Stimulated activated memory B cell treated with anti-CD40 and anti-IgM and Interleukin-4, amounts not matched to agents 10 μg/mL and 1 μg/mL and 100 μg/mL, for 72 hours (primary cell): ENCODE results near the gene ATP13A3.

Experiments
- ATAC-seq: fragments of 150-1000 bp; cut with Tn5 transposase; 2 replicates; pipeline ENCODE4 v1.10.0; 2021
- H3K27ac Mint-ChIP-seq: one replicate; pipeline ENCODE4 v1.8.0; 2022; ENCODE audit warnings: mild to moderate bottlenecking, mixed read lengths
- H3K27me3 Mint-ChIP-seq: one replicate; pipeline ENCODE4 v1.8.0; 2022; ENCODE audit warnings: mixed read lengths
- H3K36me3 Mint-ChIP-seq: one replicate; pipeline ENCODE4 v1.8.0; 2022; ENCODE audit warnings: mixed read lengths
- H3K4me1 Mint-ChIP-seq: one replicate; pipeline ENCODE4 v1.8.0; 2022; ENCODE audit warnings: mixed read lengths
- H3K4me3 Mint-ChIP-seq: one replicate; pipeline ENCODE4 v1.8.0; 2022; ENCODE audit warnings: mild to moderate bottlenecking, moderate library complexity, mixed read lengths
- H3K9me3 Mint-ChIP-seq: one replicate; pipeline ENCODE4 v1.8.0; 2022; ENCODE audit warnings: mixed read lengths

The ATP13A3 gene

DNA sequence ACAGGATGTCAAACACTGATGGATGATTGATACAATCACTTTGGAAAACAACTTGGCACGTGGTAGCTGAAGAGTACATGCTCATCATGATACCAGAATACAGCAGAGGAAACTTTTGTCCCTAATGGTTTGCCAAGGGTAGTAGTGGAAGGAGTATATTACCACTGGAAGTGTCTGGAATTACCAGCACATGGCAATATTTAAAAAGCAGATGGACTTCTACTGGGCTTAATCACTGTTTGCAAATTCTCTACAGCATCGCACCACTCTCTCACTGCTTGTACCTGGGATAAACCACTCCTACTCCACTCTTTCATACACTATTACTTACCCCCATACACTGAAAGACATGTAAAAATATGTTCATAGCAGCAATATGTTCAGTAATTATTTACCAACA, 68.1 kb downstream of the ATP13A3 start:
- Mint-ChIP-seq H3K4me3 (no peak overlapping the region), H3K27ac (no peak overlapping the region), H3K4me1 (no peaks in the 10 kb centered on the region), H3K9me3 (no peaks in the 10 kb centered on the region), H3K27me3 (no peaks in the 10 kb centered on the region), H3K36me3 (peaks cover 52% of the 10 kb centered on the region)
- ATAC-seq, result no peak

DNA sequence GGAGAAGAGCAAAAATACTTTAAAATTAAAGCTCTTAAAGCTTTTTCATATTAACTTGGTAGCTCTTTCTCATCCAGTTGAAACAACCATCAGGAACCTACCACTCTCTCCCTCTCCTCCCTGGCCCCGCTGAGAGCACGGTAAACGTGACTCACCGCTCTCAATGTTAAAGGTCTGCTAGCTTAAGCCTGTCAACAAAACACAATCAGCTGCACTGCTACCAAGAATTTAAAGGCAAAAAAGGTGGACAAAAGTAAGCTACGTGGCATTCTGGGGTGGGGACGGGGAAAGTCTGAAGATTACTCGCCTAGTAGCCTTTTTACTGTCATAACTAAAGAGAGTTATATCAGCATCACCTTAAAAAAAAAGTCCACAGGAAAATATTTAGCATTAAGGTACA, 79.4 kb downstream of the ATP13A3 start:
- Mint-ChIP-seq H3K4me1 (no peaks in the 10 kb centered on the region), H3K9me3 (no peaks in the 10 kb centered on the region), H3K27ac (no peak overlapping the region), H3K36me3 (peaks cover 29% of the 10 kb centered on the region), H3K27me3 (no peaks in the 10 kb centered on the region), H3K4me3 (no peak overlapping the region)
- ATAC-seq, result no peak

DNA sequence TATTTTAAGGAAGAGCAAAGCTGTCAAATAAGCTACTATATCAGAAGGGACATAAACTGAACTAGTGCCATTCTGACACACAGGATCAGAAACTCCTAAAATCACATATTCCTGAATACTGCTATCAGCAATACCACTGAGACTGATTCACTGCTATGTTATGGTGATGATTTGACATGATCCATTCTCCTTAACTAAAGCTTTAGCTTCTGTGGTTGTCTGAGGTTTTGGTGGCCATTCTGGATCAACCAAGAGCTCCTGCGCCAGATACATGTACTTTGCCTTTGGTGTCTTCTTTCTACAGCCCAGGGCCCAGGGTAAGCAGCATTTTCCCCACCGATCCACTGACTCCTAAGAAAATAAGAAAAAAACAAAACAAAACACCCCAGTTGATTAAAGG, 81.0 kb downstream of the ATP13A3 start:
- H3K36me3 Mint-ChIP-seq, result peaks cover 23% of the 10 kb centered on the region
- no peaks in the 10 kb centered on the region for H3K9me3 Mint-ChIP-seq
- no peaks in the 10 kb centered on the region for H3K27me3 Mint-ChIP-seq
- H3K4me3 Mint-ChIP-seq, result no peak overlapping the region
- no peak for ATAC-seq
- H3K4me1 Mint-ChIP-seq, result no peaks in the 10 kb centered on the region
- H3K27ac Mint-ChIP-seq, result no peak overlapping the region

DNA sequence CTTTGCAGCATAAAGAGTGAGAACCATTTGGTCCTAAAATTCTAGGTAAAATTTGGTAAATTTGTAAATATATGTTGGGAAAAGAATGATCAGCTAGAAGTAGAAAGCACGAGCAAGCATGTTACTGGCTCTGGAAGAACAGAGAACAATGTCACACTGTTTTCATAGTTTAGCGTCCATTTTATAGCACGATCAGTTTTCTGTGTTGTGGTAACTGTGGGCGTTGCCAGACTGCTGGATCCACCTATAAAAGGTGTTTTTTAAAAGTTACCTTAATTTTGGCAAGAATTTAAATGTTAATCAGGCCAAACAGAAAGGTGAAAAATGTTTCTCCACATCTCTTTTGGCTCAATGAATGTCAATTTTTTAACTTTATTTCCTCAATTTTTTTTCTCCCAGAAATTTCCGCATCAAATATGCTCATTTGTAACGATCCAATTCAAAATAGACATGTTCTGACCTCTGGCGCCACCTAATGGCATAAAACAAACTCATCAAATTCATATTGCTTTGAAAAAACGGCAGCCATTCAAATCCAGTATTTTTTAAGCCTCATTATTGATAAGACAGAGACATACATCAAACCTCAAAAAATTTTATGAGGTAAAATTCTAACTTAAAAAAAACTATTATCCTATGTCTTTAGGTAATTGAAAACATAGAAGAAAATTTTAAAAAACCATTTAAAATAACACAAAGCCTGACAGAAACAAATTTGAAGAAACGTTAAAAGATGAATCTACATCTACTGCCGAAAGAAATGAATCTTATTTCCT, 82.2 kb downstream of the ATP13A3 start:
- H3K27ac Mint-ChIP-seq, result no peak overlapping the region
- H3K9me3 Mint-ChIP-seq, result peaks cover 2% of the 10 kb centered on the region
- H3K27me3 Mint-ChIP-seq, result peaks cover 9% of the 10 kb centered on the region
- no peak for ATAC-seq
- peaks cover 23% of the 10 kb centered on the region for H3K36me3 Mint-ChIP-seq
- H3K4me3 Mint-ChIP-seq, result no peak overlapping the region
- peaks cover 5% of the 10 kb centered on the region for H3K4me1 Mint-ChIP-seq

DNA sequence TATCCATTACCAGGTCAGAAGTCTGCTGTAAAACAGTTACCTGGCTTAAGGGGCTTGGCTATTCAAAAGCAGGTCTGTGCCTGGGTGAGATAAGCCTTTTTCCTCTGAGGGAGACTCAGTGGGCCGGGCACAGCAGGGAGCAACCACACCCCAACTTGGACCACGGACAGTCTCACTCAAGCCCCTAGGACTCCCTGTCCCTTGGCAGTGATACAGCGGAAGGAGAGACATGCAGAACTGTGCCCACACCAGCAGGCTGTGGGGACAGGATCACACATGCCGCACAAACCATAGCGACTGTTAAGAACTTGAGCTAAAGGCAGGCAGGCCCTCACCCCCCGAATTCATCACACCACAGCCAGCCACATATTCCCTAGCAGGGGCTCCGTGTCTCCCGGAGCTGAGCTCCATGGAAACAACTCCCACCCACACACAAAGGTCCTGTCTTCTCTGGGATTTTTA, 84.9 kb downstream of the ATP13A3 start:
- Mint-ChIP-seq H3K36me3 (peaks cover 14% of the 10 kb centered on the region), H3K9me3 (peaks cover 2% of the 10 kb centered on the region)

DNA sequence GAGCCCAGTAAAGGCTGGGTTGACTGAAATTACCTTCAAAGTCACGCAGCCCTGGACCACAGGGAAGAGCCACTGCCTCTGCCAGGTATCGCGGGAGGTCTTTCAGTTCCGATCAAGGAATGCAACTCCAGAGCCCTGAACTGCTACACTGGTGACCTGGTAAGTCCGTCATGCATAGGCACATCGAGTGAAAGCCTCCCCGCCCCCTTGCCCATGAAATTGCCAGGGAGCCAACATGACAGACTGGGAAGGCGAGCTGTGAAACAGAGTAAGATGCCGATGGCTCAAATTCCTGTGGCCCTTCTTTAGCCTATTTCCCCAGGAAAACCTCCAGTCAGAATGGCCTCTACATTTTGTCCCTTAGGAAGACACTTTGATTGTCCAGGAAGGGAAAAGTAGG, 85.5 kb downstream of the ATP13A3 start:
- no peak overlapping the region for H3K4me3 Mint-ChIP-seq

More for the DNA sequence above, 84.9 kb downstream of the ATP13A3 start:
- Mint-ChIP-seq H3K27ac (no peak overlapping the region), H3K27me3 (peaks cover 31% of the 10 kb centered on the region), H3K4me3 (no peak overlapping the region), H3K4me1 (peaks cover 26% of the 10 kb centered on the region)
- ATAC-seq, result peak; percentile 34

DNA sequence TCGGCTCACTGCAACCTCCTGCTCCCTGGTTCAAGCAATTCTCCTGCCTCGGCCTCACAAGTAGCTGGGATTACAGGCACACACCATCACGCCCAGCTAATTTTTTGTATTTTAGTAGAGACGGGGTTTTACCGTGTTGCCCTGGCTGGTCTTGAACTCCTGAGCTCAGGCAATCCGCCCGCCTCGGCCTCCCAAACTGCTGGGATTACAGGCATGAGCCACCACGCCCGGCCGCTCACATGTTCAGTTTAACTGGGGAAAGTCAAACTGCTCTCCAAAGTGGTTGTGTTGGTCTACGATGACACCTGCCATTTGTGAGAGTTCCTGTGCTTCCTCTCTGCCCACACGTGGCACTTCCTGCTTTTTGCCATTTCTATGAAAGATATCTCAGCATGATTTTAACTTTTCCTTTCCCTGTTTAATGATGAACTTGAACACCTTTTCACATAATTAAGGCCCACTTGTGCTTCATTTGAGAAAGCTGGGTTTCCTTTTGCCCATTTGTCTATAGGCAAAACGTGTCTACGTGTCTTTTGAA, 86.9 kb downstream of the ATP13A3 start:
- Mint-ChIP-seq H3K36me3 (peaks cover 6% of the 10 kb centered on the region), H3K4me1 (peaks cover 41% of the 10 kb centered on the region), H3K27me3 (peaks cover 50% of the 10 kb centered on the region), H3K9me3 (peaks cover 2% of the 10 kb centered on the region), H3K4me3 (no peak overlapping the region), H3K27ac (no peak overlapping the region)
- ATAC-seq, result no peak

More for the DNA sequence above, 85.5 kb downstream of the ATP13A3 start:
- Mint-ChIP-seq H3K27ac (no peak overlapping the region), H3K36me3 (peaks cover 14% of the 10 kb centered on the region), H3K27me3 (peaks cover 36% of the 10 kb centered on the region), H3K4me1 (peaks cover 29% of the 10 kb centered on the region), H3K9me3 (peaks cover 2% of the 10 kb centered on the region)
- ATAC-seq, result no peak

DNA sequence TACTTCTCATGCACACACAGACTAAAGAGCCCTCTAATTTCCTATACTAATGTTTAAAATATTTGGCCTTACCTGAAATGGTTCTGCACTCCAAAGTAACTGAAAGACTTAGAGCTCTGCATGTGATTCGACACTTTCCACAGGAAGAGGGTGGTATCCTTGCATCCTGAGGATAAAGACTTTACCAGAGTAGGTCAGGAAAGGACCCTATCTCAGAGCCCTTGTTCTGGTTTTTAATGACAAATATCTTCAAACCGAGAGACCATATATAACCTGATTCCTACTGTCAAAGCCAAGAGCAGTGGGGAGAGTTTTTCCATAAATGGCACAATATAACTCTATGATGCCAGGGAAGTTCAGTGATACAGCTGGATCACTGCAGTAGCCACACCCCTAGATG, 87.6 kb downstream of the ATP13A3 start, which contains the start of gene GP5:
Gene GP5 (minus strand): TSS at position 101 of the 400 bp plus-strand sequence. CDS start 984 bp downstream, outside the sequence.
- no peak within 1 kb of the TSS for H3K27ac Mint-ChIP-seq
- H3K4me1 Mint-ChIP-seq, result peaks cover 41% of the 10 kb centered on the region
- no peak for ATAC-seq
- H3K27me3 Mint-ChIP-seq, result peaks cover 56% of the 10 kb centered on the region
- H3K4me3 Mint-ChIP-seq, result peak within 1 kb of the TSS; percentile 66
- no peaks in the 10 kb centered on the region for H3K36me3 Mint-ChIP-seq
- H3K9me3 Mint-ChIP-seq, result peaks cover 2% of the 10 kb centered on the region

DNA sequence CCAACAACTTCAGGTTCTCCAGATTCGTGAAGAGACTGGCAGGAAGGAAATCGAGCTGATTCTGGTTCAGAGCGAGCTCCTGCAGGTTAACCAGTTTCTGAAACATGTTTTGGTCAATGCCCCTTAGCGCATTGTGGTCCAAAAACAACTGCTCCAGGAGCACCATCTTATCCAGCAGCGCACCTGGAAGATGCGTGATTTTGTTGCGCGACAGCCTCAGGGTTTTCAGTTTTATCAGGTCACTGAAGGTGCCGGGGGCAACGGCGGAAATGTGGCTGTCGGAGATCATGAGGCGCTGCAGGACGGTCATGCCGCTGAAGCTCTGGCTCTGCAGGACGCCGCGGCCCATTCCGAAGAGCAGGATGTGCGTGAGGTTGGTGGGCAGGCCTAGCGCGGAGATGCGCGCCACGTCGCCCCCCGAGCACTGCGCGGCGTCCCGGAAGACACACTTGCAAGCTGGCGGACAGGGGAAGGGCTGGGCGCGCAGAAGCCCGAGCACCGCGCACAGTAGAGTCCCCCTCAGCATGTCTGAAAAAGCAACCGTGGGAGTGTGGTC, 89.0 kb downstream of the ATP13A3 start:
- ATAC-seq, result peak; percentile 17
- H3K4me1 Mint-ChIP-seq, result peaks cover 41% of the 10 kb centered on the region

DNA sequence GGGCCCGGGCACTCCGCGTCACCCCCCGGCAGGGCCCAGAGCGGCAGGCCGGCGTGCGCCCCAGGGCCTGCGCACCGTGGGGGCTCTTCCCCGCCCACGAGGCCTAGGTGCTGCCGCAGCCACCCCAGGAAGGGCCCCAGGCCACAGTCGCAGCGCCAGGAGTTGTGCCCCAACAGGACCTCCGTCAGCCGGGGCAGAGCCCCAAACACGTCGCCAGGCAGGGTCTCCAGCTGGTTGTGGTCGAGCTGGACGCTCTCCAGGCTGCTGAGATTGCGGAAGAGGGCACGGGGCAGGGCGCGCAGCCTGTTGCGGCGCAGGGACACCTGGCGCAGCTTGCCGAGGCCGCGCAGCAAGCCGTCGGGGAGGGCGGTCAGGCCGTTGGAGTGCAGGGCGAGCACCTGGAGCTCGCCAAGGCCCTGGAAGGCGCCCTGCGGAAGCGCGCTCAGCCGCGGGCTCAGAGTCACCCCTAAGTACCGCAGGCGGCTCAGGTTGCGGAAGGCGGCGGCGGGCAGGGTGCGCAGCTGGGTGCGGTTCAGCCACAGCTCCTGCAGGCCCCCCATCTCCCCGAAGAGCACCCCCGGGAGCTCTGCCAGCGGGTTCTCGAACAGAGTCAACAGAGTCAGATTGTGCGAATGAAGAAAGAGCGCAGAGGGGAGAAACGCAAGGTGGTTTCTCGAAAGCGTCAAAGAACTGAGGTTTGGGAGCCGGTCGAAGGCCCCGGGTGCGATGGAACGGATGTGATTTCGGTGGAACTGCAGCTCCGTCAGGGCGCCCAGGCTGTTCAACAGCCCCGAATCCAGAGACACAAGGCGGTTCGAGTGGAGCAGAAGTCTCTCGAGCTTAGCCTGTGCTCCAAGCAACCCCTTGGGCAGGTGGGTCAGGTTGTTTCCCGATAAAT, 89.7 kb downstream of the ATP13A3 start:
- Mint-ChIP-seq H3K4me1 (peaks cover 41% of the 10 kb centered on the region), H3K27me3 (peaks cover 56% of the 10 kb centered on the region), H3K36me3 (no peaks in the 10 kb centered on the region), H3K4me3 (peak overlapping the region; percentile 66), H3K27ac (no peak overlapping the region), H3K9me3 (peaks cover 2% of the 10 kb centered on the region)
- peak; percentile 53 for ATAC-seq

More for the DNA sequence above, 89.0 kb downstream of the ATP13A3 start:
- peak overlapping the region; percentile 66 for H3K4me3 Mint-ChIP-seq
- no peaks in the 10 kb centered on the region for H3K36me3 Mint-ChIP-seq
- peaks cover 2% of the 10 kb centered on the region for H3K9me3 Mint-ChIP-seq
- H3K27ac Mint-ChIP-seq, result no peak overlapping the region
- peaks cover 56% of the 10 kb centered on the region for H3K27me3 Mint-ChIP-seq

DNA sequence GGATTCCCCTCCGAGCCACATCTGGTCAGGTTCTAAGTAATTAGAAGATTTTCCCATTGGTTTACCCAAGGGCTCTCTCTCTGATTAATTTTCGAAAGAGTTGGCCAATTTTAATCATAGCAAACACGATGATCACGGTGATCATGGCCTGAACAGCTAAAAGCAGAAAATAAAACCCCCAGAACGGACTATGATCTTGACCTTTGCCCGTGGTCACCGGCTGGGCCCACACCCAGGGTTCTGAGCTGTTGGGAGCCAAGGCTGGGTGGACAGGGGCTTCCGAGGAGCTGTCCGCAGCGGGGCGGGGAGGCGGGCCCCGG, 90.3 kb downstream of the ATP13A3 start:
- H3K36me3 Mint-ChIP-seq, result no peaks in the 10 kb centered on the region
- H3K27me3 Mint-ChIP-seq, result peaks cover 56% of the 10 kb centered on the region
- H3K4me3 Mint-ChIP-seq, result peak overlapping the region; percentile 60
- H3K9me3 Mint-ChIP-seq, result peaks cover 2% of the 10 kb centered on the region
- no peak for ATAC-seq
- H3K4me1 Mint-ChIP-seq, result peaks cover 41% of the 10 kb centered on the region
- H3K27ac Mint-ChIP-seq, result no peak overlapping the region

DNA sequence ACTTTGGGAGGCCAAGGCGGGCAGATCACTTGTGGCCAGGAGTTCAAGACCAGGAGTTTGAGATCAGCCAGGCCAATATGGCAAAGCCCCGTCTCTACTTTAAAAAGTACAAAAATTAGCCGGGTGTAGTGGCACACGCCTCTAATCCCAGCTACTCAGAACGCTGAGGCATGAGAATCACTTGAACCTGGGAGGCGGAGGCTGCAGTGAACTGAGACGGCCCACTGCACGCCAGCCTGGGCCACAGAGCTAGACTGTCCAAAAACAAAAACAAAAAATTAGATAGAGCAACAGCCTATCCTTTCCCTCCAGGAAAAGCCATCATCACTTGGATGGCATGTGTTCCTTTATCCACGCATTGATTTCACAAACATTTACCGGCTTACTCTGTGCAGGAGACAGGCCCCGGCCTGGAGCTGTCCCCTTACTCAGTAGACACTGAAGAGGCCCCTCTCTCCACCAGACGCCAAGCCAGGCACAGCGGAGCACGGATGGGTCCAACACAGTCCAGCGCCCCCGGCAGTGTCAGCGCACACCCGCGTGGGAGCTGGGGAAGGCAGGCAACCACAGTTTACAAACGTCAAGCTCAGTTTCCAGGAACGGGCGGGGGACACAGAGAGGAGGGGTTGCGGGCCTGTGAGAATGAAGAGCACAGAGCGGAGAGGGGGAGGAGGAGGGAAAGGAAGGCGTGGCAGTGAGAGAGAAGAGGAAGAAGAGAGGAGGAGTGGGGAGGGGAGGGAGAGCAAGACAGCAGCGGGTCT, 90.8 kb downstream of the ATP13A3 start:
- Mint-ChIP-seq H3K4me3 (peak overlapping the region; percentile 60), H3K4me1 (peaks cover 41% of the 10 kb centered on the region), H3K27ac (no peak overlapping the region), H3K9me3 (peaks cover 4% of the 10 kb centered on the region), H3K36me3 (no peaks in the 10 kb centered on the region), H3K27me3 (peaks cover 57% of the 10 kb centered on the region)
- peak; percentile 46 for ATAC-seq

DNA sequence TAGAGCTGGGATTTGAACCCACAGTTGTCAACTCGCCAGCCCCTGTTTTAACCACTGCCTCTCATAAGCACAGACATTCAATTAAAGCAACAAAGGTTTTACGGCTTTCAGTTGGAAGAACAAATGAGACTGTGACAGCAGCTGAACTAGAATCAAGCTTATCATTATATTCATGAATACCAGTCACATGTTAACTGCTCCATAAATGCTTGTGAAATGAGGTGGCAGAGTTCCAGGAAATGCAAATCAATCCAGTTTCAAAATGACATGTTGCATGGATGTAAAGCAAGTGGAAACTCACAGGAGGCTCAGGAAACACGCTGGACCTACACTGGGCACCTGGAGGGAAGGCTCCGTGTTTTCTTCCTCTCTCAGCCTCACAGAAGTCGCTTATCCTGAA, 91.6 kb downstream of the ATP13A3 start:
- ATAC-seq, result no peak

DNA sequence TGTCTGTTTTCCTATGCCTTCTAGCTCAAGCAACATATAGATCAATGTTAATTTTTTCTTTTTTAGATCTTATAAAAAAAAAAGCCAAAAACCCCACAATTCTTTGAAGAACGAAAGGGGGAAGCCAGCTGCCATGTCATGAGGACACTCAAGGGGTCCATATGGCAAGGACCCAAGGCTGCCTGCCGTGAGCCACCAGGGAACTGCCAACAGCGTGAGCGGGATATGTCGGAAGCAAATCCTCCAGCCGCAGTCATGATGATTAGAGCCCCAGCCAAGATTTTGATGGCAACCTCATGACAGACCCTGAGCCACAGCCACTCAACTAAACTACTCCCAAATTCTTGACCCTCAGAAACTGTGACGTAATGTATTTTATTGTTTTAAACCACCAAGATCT, 94.2 kb downstream of the ATP13A3 start:
- H3K4me3 Mint-ChIP-seq, result no peak overlapping the region
- peaks cover 41% of the 10 kb centered on the region for H3K27me3 Mint-ChIP-seq
- peaks cover 8% of the 10 kb centered on the region for H3K9me3 Mint-ChIP-seq
- no peak overlapping the region for H3K27ac Mint-ChIP-seq
- H3K36me3 Mint-ChIP-seq, result no peaks in the 10 kb centered on the region
- peaks cover 22% of the 10 kb centered on the region for H3K4me1 Mint-ChIP-seq
- ATAC-seq, result no peak

More for the DNA sequence above, 91.6 kb downstream of the ATP13A3 start:
- Mint-ChIP-seq H3K9me3 (peaks cover 10% of the 10 kb centered on the region), H3K4me3 (no peak overlapping the region), H3K36me3 (no peaks in the 10 kb centered on the region), H3K27me3 (peaks cover 62% of the 10 kb centered on the region), H3K4me1 (peaks cover 40% of the 10 kb centered on the region), H3K27ac (no peak overlapping the region)
